ENCODE data around the gene SRGAP3.
"Not testable (repeated sequence)": the region's sequence is repeated elsewhere in the genome, so short reads cannot be mapped to it uniquely, and the experiment has no call there.

The SRGAP3 gene

DNA sequence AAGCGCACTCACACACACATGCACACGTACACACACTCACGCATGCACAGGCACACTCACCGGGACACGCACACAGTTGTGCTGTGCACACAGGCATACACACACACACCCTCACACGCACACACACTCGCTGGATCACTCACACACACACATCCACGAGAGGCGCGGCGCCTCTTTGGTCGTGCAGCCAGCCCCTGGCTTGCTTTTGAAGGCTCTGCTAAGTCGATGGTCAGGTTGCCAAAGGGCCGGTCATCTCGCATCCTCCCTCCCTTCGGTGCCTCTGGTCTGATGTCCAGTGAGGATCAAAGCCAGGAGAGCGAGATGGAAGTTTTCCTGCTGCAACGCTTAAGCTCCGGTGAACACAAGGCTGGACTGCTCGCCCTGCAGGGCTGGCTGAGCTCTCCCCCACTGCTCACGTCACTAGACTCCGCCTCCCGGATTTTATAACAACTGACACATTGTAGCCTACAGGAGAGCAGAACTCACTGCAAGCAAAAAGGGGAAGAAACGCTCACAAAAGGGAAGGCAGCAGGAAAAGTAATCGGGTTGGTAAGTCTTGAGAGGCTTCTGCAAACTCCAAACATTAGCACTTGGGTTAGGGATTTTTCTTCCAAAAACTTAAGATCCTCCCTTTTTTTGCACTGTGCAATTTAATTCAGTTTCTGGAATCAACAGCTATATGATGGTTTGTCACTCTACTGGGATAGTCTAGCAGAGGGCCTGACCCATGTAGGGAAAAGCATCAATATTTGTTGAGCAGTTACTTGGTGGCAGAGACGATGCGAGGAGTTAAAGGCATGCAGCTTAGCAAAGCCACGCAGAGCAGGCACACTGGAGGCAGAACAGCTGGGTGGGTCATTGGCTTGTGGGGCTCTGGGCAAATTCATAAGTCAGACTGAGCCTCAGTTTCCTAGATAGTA is at the start of gene SRGAP3:
Gene SRGAP3, minus strand, starts transcription at position 374 of the 920 bp plus-strand sequence. CDS start 695 bp downstream, outside the sequence.
- DNase-seq = peak; percentile 84

DNA sequence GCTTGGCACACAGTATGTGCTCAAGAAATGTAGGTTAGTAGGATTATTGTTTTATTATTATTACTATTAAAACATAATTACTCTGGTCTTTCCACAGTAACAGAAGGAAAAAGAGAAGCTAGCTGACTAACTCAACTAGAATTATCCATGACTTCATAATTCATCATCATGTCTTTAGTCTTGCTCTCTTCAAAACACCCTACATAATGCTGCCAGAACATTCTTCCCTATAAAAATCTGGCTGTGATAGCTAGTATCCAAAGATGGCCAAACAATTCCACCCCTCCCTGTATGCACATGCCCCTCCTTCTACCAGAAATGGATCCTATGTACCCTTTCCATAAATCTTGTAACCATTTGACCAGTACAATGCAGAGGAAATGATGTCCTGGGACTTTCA is 48.8 kb upstream of the SRGAP3 start:
- no peak for DNase-seq

- no peak for DNase-seq
Measured at GRCh38 chr3:9296241-9296640, 46.8 kb upstream of the SRGAP3 start.

GRCh38 chr3:9295007-9295406 is 45.6 kb upstream of the SRGAP3 start:
- no peak for DNase-seq

DNA sequence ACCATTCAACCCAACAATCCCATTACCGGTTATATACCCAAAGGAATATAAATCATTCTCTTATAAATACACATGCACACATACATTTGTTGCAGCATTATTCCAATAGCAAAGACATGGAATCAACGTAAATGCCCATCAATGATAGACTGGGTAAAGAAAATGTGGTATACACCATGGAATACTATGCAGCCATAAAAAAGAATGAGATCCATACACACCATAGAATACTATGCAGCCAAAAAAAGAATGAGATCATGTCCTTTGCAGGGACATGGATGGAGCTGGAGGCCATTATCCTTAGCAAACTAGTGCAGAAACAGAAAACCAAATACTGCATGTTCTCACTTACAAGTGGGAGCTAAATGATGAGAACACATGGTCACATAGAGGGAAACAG is 44.5 kb upstream of the SRGAP3 start:
- not testable (repeated sequence) for DNase-seq

GRCh38 chr3:9293076-9293475 is 43.6 kb upstream of the SRGAP3 start:
- DNase-seq = no peak

DNA sequence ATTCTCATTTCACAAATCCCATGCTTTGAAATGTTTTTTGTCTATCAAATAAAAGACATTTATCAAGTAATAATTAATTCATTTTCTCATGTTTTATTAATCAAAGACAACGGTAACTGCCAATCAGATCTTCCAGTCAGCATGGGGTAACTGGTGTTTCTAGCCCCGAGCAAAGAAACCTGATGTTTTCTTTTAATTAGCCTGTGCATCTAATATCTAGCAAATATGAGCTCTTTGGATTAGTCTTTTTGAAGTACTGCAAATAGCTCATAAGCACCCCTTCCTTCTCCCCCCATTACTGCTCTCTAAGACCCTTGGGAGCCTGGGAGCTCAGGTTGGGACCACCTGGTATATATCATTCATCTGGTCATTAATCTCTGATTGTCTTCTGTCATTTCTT is 43.1 kb upstream of the SRGAP3 start:
- DNase-seq = no peak

- DNase-seq = no peak
Measured at GRCh38 chr3:9291821-9292410, 42.5 kb upstream of the SRGAP3 start.

DNA sequence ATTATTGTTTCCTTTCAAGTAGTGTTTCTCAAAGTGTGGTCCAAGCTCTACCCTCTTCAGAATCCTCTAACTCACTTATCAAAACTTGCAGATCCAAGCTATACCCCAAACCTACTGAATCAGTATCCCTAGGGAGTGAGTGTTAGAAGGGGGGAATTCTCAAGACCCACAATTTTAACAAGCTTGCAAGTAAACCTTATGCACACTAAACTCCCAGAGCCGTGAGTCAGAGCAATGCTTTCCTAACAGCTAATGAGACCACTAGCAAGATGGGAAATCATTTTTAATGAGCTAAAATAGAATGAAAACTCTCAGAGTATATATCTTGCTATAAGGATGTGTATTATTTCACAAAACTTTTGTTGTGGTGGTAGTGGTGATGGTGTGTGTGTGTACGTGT is 41.1 kb upstream of the SRGAP3 start:
- DNase-seq = no peak

DNA sequence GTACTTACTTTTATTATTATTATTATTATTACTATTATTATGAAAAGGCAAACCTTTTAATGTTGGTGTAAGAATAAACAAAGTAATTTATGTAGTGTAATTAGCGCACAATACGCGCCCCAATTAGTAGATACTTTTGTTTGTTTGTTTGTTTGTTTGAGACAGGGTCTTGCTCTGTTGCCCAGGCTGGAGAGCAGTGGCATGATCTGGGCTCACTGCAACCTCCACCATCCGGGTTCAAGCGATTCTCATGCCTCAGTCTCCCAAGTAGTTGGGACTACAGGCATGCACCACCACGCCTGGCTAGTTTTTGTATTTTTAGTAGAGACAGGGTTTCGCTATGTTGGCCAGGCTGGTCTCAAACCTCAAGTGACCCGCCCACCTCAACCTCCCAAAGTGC is 32.1 kb upstream of the SRGAP3 start:
- not testable (repeated sequence) for DNase-seq

- peak; percentile 32 for DNase-seq
Measured at GRCh38 chr3:9280451-9281219, 31.2 kb upstream of the SRGAP3 start.

DNA sequence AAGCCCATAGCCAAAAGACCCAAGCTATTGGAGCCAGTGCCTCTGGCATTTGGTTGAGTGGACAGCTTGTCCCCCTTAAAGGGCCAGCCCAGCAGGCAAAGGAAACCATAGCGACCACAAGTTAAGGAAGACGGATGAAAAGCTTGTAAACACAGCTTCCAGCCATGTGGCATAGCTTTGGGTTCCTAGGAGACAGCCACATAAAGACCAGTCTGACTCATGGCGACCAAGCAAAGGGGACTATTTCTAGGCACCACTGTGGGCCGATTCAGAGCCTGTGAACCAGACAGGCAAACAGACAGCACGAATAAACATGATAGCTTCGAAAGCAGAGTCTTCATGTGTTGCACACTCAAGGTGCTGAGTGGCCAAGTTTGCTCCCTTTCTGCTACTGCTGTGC is 30.5 kb upstream of the SRGAP3 start:
- DNase-seq = no peak

- DNase-seq = no peak
Measured at GRCh38 chr3:9278498-9278897, 29.1 kb upstream of the SRGAP3 start.

DNA sequence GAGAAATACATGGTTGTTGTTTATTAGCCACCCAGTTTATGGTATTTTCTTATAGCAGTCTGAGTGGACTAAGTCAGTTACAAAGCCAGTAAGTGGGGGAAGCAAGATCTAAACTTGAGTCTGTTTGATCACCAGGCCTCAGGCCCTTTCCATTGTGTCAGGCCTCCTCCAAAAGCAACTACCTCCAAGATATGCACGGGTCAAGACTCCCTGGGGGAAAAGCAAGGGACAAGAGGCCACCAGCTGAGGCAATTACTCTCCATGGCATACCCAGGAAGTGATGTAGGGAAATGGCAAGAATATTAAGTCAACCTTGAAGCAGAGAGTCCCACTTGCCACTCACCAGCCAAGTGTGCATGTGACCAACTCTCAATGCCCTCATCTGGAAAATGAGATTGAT is 28.6 kb upstream of the SRGAP3 start:
- no peak for DNase-seq

DNA sequence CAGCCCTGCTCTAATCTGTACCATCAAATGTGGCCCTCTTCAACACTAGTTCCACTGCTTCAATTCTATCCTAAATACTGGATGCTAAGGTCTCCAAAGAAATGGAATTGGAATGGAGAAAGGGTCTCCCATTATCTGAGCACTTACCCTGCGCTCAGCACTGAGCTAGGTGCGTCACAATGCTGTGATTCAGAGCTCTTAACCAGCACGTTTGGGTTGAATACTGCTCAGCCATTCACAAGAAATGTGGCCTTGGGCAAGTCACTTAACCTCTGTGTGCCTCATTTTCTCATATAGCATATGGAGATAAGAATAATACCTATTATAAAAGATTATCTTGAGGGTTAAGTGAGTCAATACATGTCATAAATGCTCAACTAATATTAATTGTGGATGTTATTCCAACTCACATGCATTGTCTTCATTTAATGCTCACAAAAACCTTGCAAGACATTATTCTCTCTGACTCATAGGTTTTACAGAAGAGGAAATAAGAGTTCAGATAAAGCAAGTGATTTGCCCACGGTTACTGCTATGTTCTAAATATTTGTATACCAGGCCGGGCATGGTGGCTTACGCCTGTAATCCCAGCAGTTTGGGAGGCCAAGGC is 27.4 kb upstream of the SRGAP3 start:
- DNase-seq = no peak

- DNase-seq = no peak
Measured at GRCh38 chr3:9271903-9272302, 22.5 kb upstream of the SRGAP3 start.

DNA sequence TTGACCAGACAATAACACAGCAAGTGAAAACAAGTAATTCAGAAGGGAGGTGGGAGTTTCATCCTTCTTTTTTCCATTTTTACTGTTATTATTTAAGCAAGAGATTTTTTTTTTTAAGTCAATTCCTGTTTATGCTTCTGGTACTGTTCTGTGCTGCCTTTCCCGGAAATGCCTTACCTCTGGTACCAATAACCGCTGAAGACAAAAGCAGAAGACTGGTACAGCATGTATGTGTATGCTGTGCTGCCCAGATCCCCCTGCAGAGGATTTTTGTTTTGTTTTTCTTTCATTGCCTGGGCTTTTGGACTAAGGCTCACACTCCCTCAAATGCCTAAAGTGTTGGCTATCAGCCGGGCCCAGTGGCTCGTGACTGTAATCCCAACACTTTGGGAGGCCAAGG is 21.3 kb upstream of the SRGAP3 start:
- no peak for DNase-seq

- DNase-seq = no peak
Measured at GRCh38 chr3:9266716-9267115, 17.3 kb upstream of the SRGAP3 start.

DNA sequence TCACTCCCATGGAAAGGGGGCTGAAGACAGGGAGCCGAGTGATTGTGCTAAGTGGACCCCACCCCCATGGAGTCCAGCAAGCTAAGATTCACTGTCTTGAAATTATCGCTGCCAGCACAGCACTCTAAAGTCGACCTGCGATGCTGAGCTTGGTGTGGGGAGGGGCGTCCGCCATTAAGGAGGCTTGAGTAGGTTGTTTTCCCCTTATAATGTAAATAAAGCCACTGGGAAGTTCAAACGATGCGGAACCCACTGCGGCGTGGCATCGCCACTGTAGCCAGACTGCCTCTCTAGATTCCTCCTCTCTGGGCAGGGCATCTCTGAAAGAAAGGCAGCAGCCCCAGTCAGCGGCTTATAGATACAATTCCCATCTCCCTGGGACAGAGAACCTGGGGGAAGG is 10.9 kb upstream of the SRGAP3 start:
- DNase-seq = peak; percentile 8

DNA sequence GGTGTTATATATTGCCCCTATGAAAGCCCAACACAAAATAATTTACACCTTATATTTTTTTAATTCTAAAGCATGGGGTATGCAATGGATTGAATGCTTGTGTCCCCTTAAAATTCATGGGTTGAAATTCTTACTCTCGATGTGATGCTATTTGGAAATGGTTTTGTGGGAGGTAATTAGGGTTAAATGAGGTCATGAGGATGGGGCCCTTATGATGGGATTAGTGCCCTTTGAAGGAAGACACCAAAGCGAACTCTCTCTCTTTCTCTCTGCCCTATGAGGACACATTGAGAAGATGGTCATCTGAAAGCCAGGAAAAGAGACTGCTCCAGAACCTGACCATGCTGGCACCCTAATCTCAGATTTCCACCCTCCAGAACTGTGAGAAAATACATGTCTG is 7.6 kb upstream of the SRGAP3 start:
- DNase-seq = no peak

DNA sequence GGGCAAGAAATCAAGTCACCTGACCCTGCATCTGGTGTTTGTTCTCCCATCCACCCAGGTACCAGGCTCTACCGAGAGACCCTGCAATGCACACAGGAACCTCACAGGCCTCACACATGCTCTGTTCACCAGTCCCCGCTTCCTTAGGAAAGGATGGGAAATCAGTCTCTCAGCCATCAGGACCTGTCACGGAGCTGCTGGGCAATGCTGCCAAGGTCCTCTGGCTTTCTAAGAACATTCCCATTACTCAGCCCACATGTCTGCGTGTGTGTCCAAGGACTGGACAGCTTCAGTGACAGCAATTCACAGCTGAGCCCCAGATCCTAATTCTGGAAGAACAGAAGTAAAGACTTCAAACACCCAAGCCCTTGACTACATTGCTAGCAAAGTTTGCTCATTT is 6.5 kb upstream of the SRGAP3 start:
- DNase-seq = no peak

GRCh38 chr3:9254764-9255163 is 5.3 kb upstream of the SRGAP3 start:
- DNase-seq = no peak

DNA sequence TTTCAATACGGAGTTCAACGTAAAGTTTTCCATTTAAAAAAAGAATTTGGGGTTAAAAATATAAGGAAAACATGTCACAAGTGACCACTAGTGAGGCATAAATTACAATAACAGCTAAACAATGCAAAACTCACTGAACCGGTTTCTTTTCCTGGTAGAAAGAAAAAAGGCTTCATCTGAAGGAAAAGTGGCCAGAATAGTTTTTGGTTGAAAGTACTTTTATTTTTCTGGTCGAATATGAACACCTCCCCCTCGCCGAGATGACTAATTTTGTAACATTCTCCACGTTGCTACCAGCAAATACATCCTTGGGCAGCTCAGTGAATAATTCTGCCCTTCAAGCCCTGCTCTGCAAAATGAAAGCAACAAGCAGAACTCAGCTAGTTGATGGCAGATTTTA is 3.9 kb upstream of the SRGAP3 start:
- no peak for DNase-seq

Data from DMS79 treated with DMSO at 0.1 percent for 48 hours (cell line).